Breast epithelium (tissue), 4 donors: ENCODE results near the gene SDR9C7. TPM values are rescaled to one million over a fixed set of nuclear protein-coding genes. Genes with fewer than 3 reads are reported as not detected.
"Not testable (repeated sequence)": the region's sequence is repeated elsewhere in the genome, so short reads cannot be mapped to it uniquely, and the experiment has no call there.

Experiments used
- DNase-seq, 2 donors: peaks; one replicate each; pipeline ENCODE4 v3.0.0-alpha.2; 2019; ENCODE audit warnings: low spot score in 2 of 2
- H3K27ac ChIP-seq, 2 donors: fragments of 200-600 bp; sonication (generic) in 1 of 2; one replicate each; pipeline ENCODE4 v1.5.1; 2016 to 2019; ENCODE audit warnings: mild to moderate bottlenecking in 1 of 2
- H3K27me3 ChIP-seq, 2 donors: fragments of 200-600 bp; sonication (generic) in 1 of 2; one replicate each; pipeline versions ENCODE4 v1.5.1 to v1.6.0; 2017 to 2019; ENCODE audit warnings: control low read depth in 1 of 2, mild to moderate bottlenecking in 1 of 2
- H3K36me3 ChIP-seq: fragments of 200-600 bp; one replicate; pipeline ENCODE4 v1.5.1; 2019
- H3K4me1 ChIP-seq, 2 donors: fragments of 200-600 bp; sonication (generic); one replicate each; pipeline ENCODE4 v1.5.1; 2016 to 2019; ENCODE audit warnings: control low read depth in 1 of 2
- H3K4me3 ChIP-seq, 3 donors: fragments of 200-600 bp; sonication (generic); 1 replicate in 2 of 3; 2 replicates in 1 of 3; pipeline ENCODE4 v1.5.1; 2016 to 2019; ENCODE audit warnings: mild to moderate bottlenecking in 3 of 3, moderate library complexity in 2 of 3
- H3K9me3 ChIP-seq, 2 donors: fragments of 200-600 bp; sonication (generic) in 1 of 2; one replicate each; pipeline ENCODE4 v1.5.1; 2016 to 2019; ENCODE audit warnings: control low read depth in 1 of 2
- POLR2A ChIP-seq: fragments of 450-650 bp; IDR thresholded peaks from one replicate; pipeline ENCODE4 v1.6.1; 2016; ENCODE audit warnings: antibody characterized with exemption, mild to moderate bottlenecking, moderate library complexity
- POLR2AphosphoS5 ChIP-seq, 3 donors: sonication (generic); formaldehyde crosslinking; IDR thresholded peaks; one replicate each; pipeline ENCODE4 v1.6.1; 2017; ENCODE audit warnings: antibody characterized with exemption in 3 of 3
- intact Hi-C: fragments of 100-400 bp; cut with DNase I; formaldehyde crosslinking; loops from one replicate; pipeline ENCODE4 v1.15.1; 2023; ENCODE audit warnings: low total_unique reads
- total RNA-seq, 3 donors: library from RNA; depleted of rRNA; stranded (reverse); fragments of >200 nt; gene quantifications; one replicate each; pipeline ENCODE4 v1.1.0, GENCODE V29; 2016
- TF ChIP-seq, protein P1 (sequence below), 3 donors: fragments of 450-650 bp; IDR thresholded peaks; one replicate each; pipeline ENCODE4 v1.5.1; 2016 to 2017; ENCODE audit warnings: antibody characterized with exemption in 3 of 3, mild to moderate bottlenecking in 3 of 3, moderate library complexity in 3 of 3

The SDR9C7 gene
- total RNA-seq, 3 donors from 2014 or later, result not detected

DNA sequence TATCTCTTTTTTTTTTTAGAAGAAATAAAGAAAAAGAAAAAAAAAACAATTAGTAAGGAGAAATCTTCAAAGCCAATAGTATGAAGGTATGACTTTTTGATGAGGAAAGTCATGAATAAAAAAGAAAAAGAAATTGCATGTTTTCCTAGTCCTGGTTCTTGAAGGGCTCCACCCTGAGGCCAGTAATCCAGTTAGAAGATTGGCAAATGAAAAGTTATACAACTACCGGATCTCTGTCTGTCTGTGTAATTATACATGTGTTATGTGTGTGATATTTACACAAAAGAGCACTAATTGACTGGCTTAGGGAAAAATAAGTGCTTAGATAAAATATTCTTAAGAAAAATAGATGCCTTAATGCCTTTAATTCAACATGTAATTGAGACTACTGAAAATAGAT lies 28.4 kb downstream of the SDR9C7 start:
- TF ChIP-seq POLR2AphosphoS5 (IDR thresholded peaks at IDR 0.05) (no peak), POLR2A (no peak)
- TF ChIP-seq, protein P1, sequence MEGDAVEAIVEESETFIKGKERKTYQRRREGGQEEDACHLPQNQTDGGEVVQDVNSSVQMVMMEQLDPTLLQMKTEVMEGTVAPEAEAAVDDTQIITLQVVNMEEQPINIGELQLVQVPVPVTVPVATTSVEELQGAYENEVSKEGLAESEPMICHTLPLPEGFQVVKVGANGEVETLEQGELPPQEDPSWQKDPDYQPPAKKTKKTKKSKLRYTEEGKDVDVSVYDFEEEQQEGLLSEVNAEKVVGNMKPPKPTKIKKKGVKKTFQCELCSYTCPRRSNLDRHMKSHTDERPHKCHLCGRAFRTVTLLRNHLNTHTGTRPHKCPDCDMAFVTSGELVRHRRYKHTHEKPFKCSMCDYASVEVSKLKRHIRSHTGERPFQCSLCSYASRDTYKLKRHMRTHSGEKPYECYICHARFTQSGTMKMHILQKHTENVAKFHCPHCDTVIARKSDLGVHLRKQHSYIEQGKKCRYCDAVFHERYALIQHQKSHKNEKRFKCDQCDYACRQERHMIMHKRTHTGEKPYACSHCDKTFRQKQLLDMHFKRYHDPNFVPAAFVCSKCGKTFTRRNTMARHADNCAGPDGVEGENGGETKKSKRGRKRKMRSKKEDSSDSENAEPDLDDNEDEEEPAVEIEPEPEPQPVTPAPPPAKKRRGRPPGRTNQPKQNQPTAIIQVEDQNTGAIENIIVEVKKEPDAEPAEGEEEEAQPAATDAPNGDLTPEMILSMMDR (IDR thresholded peaks at IDR 0.05), result no peak
- Histone ChIP-seq H3K4me1 (no peaks in the 10 kb centered on the region), H3K36me3 (no peaks in the 10 kb centered on the region), H3K27ac (no peak overlapping the region), H3K4me3 (no peak overlapping the region), H3K27me3 (no peaks in the 10 kb centered on the region), H3K9me3 (peaks cover 31 to 40% of the 10 kb centered on the region in 2 donors)
- intact Hi-C loops, result no loop called here
- DNase-seq, result no peak

- TF ChIP-seq POLR2A (no peak), POLR2AphosphoS5 (IDR thresholded peaks at IDR 0.05) (no peak)
- TF ChIP-seq, protein P1 (IDR thresholded peaks at IDR 0.05), result no peak
- intact Hi-C loops, result no loop called here
- H3K9me3 ChIP-seq, result peaks cover 30 to 46% of the 10 kb centered on the region in 2 donors
- H3K4me1 ChIP-seq, result no peaks in the 10 kb centered on the region
- no peaks in the 10 kb centered on the region for H3K36me3 ChIP-seq
- DNase-seq, result no peak
- H3K27ac ChIP-seq, result no peak overlapping the region
- no peaks in the 10 kb centered on the region for H3K27me3 ChIP-seq
- H3K4me3 ChIP-seq, result no peak overlapping the region
These were observed 30.8 kb downstream of the SDR9C7 start for GRCh38 chr12:56903374-56903773.

- H3K27ac ChIP-seq, H3K27me3 ChIP-seq, H3K4me1 ChIP-seq, intact Hi-C loops, H3K36me3 ChIP-seq, DNase-seq, H3K4me3 ChIP-seq: not testable (repeated sequence)
- peaks cover 30 to 46% of the 10 kb centered on the region in 2 donors for H3K9me3 ChIP-seq
These were observed 32.9 kb downstream of the SDR9C7 start for GRCh38 chr12:56901313-56901712.

DNA sequence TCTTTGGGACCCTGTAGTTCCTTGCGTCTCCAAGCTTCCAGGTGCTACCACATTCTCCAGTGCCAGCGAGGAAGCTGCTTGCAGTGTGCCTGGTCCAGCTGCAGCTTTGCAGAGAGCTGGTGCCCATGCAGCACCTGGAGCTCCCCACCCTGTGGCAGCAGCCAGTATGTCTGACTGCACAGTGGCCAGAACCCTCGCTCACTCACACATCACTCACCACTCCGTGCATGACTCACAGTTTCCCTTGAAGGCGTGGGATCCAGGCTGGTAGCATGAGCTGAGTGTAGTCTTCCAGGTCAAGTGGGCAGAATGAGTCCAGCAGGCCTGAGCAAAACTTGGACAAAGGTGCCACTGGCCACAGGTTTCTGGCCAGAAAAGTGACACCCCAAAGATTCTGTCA lies 33.6 kb downstream of the SDR9C7 start:
- intact Hi-C loops, result no loop called here
- H3K4me3 ChIP-seq, result no peak overlapping the region
- H3K36me3 ChIP-seq, result no peaks in the 10 kb centered on the region
- no peaks in the 10 kb centered on the region for H3K4me1 ChIP-seq
- no peaks in the 10 kb centered on the region for H3K27me3 ChIP-seq
- no peak overlapping the region for H3K27ac ChIP-seq
- TF ChIP-seq POLR2A (no peak), POLR2AphosphoS5 (IDR thresholded peaks at IDR 0.05) (no peak)
- TF ChIP-seq, protein P1 (IDR thresholded peaks at IDR 0.05), result no peak
- H3K9me3 ChIP-seq, result peaks cover 30 to 46% of the 10 kb centered on the region in 2 donors
- no peak for DNase-seq

DNA sequence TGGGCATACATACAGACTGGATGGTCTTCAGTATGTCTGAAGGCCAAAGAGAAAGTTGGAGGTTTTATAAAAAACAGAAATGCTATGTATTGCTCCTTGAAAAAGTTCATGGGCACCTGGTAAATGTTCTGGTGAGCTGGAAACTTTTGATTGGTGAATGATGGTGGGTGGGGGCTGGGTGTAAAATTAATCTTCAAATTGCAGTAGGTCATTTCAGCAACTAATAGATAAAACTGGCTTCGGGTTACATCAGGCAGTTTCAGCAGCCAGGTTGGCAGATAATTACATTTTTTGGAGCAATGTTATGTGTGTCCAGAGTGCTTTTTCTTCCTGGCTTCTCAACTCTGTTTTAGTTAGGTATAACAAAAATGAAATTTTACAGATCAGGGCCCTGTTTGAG lies 35.3 kb downstream of the SDR9C7 start:
- Histone ChIP-seq H3K36me3 (no peaks in the 10 kb centered on the region), H3K4me3 (no peak overlapping the region), H3K4me1 (no peaks in the 10 kb centered on the region), H3K27me3 (no peaks in the 10 kb centered on the region), H3K27ac (no peak overlapping the region), H3K9me3 (peaks cover 30 to 46% of the 10 kb centered on the region in 2 donors)
- no peak for DNase-seq
- TF ChIP-seq POLR2A, result no peak
- TF ChIP-seq POLR2AphosphoS5 (IDR thresholded peaks at IDR 0.05), result no peak
- TF ChIP-seq, protein P1 (IDR thresholded peaks at IDR 0.05), result no peak
- intact Hi-C loops, result no loop called here

GRCh38 chr12:56897844-56898361 lies 36.3 kb downstream of the SDR9C7 start:
- intact Hi-C loops, result no loop called here
- TF ChIP-seq, protein P1 (IDR thresholded peaks at IDR 0.05), result no peak
- TF ChIP-seq POLR2A, result no peak
- TF ChIP-seq POLR2AphosphoS5 (IDR thresholded peaks at IDR 0.05), result no peak
- DNase-seq, result no peak
- H3K4me3 ChIP-seq, result no peak overlapping the region
- peaks cover 25 to 35% of the 10 kb centered on the region in 2 donors for H3K9me3 ChIP-seq
- H3K27me3 ChIP-seq, result no peaks in the 10 kb centered on the region
- no peak overlapping the region for H3K27ac ChIP-seq
- H3K4me1 ChIP-seq, result no peaks in the 10 kb centered on the region
- no peaks in the 10 kb centered on the region for H3K36me3 ChIP-seq
